Small intestine (tissue), 7 donors: ENCODE results near the gene CPOX. TPM values are rescaled to one million over a fixed set of nuclear protein-coding genes. Genes with fewer than 3 reads are reported as not detected.

Experiments used
- DNase-seq, 2 donors: peaks; one replicate each; pipeline versions ENCODE4 v3.0.0 to v3.0.0-alpha.2; 2013
- FAIRE-seq: peaks from 2 replicates; lab custom pipeline; 2012; peaks lifted over from hg19 to GRCh38; lab: Jason Lieb, UNC
- H3K27ac ChIP-seq, 3 donors: one replicate each; pipeline ENCODE4 v1.5.1; 2013; ENCODE audit warnings: low read length in 2 of 3, mild to moderate bottlenecking in 2 of 3, control low read depth in 1 of 3, inconsistent platforms in 1 of 3, low read depth in 1 of 3, moderate library complexity in 1 of 3
- H3K27me3 ChIP-seq, 3 donors: one replicate each; pipeline ENCODE4 v1.6.1; 2013; ENCODE audit warnings: low read length in 3 of 3, inconsistent platforms in 1 of 3; ENCODE audit not compliant: control insufficient read depth in 3 of 3, insufficient read depth in 3 of 3
- H3K36me3 ChIP-seq, 3 donors: one replicate each; pipeline ENCODE4 v1.6.1; 2013; ENCODE audit warnings: low read length in 3 of 3, inconsistent platforms in 1 of 3, low read depth in 1 of 3, mild to moderate bottlenecking in 1 of 3, moderate library complexity in 1 of 3; ENCODE audit not compliant: control insufficient read depth in 3 of 3, insufficient read depth in 2 of 3
- H3K4me1 ChIP-seq, 3 donors: one replicate each; pipeline ENCODE4 v1.6.1; 2013; ENCODE audit warnings: low read length in 2 of 3, inconsistent platforms in 1 of 3, low read depth in 1 of 3, mild to moderate bottlenecking in 1 of 3, moderate library complexity in 1 of 3; ENCODE audit not compliant: control insufficient read depth in 3 of 3, insufficient read depth in 2 of 3
- H3K4me3 ChIP-seq, 3 donors: one replicate each; pipeline ENCODE4 v1.5.1; 2013; ENCODE audit warnings: low read length in 3 of 3, control low read depth in 1 of 3, inconsistent platforms in 1 of 3, low read depth in 1 of 3, mild to moderate bottlenecking in 1 of 3, moderate library complexity in 1 of 3
- H3K9me3 ChIP-seq, 2 donors: one replicate each; pipeline ENCODE4 v1.6.1; 2013; ENCODE audit warnings: low read depth in 1 of 2, low read length in 1 of 2; ENCODE audit not compliant: control insufficient read depth in 2 of 2, insufficient read depth in 1 of 2
- WGBS, 3 donors: extraction: QIAGEN DNeasy Blood & Tissue Kit; methylation state at CpG; one replicate each; pipeline ENCODE4 v1.1.7; 2013; 5-methylcytosine and 5-hydroxymethylcytosine counted together
- polyA plus RNA-seq, 4 donors: library from polyadenylated mRNA; stranded (reverse) in 3 of 4; unstranded in 1 of 4; fragments of 200-250 nt in 3 of 4; fragments of 120-200 nt in 1 of 4; gene quantifications; one replicate each; pipeline versions ENCODE4 v1.2.1 to v1.2.3, GENCODE V29; 2013
- donor health status: healthy with polysubstance abuse.
- donor health status: control.
- donor health status: control.
- donor health status: Bipolar disorder and iron deficiency.
- donor health status: healthy.

The CPOX gene
- polyA plus RNA-seq, 4 donors, result 13.4 to 28.8 (median 21.2) TPM

GRCh38 chr3:98623572-98624280 is 30.3 kb upstream of the CPOX start:
- no peaks in the 10 kb centered on the region for H3K4me1 ChIP-seq
- no peaks in the 10 kb centered on the region for H3K36me3 ChIP-seq
- H3K27me3 ChIP-seq, result no peaks in the 10 kb centered on the region
- WGBS, 3 donors, result 87 to 94% (median 90%) methylated on average over 3 of the region's 3 CpGs
- no peak overlapping the region for H3K4me3 ChIP-seq
- no peak overlapping the region for H3K27ac ChIP-seq
- FAIRE-seq, result no peak
- no peak for DNase-seq
- no peaks in the 10 kb centered on the region for H3K9me3 ChIP-seq

DNA sequence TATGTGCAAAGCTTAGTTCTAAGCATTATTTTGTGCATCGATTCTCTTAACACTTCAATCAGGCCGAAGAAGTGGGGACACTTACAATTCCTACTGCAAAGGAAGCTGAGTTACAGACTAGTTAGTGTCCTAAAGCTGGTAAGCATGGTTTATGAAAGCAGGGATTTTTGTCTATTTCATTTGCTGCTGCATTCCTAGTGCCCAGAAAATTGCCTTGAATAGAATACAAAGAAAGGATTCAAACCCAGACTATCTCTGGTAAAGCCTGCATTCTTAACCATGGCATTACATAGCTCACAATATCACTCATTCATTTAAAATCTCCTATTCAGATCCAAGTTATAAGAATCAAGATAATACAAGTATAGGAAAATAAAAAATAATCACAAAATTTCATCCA is 24.4 kb upstream of the CPOX start:
- no peaks in the 10 kb centered on the region for H3K27me3 ChIP-seq
- no peak overlapping the region for H3K27ac ChIP-seq
- 90 to 95% (median 94%) methylated on average over 2 of the region's 2 CpGs for WGBS, 3 donors
- H3K9me3 ChIP-seq, result no peaks in the 10 kb centered on the region
- no peak overlapping the region for H3K4me3 ChIP-seq
- H3K4me1 ChIP-seq, result no peaks in the 10 kb centered on the region
- no peak for FAIRE-seq
- H3K36me3 ChIP-seq, result no peaks in the 10 kb centered on the region
- no peak for DNase-seq

DNA sequence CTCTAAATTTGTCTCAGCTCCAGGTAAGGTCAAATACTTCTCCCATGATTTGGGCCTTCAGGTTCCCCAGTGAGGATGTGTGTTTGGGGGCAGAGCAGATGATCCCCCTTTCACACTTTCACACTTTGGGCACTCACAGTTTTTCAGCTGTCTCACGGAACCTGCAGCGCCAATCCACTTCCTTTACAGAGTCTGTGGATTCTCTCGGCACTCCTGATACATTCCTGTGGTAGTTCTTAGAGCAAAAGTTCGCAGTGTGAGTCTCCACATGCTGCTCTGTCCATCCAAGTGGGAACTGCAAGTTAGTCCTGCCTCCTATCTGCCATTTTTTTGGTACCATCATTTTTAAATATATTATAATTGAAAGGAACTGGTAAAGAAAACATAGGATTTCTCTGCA is 20.2 kb upstream of the CPOX start:
- H3K4me3 ChIP-seq, result no peak overlapping the region
- no peaks in the 10 kb centered on the region for H3K4me1 ChIP-seq
- H3K9me3 ChIP-seq, result peaks cover 0 to 4% of the 10 kb centered on the region in 2 donors
- DNase-seq (no peak), FAIRE-seq (no peak)
- no peaks in the 10 kb centered on the region for H3K36me3 ChIP-seq
- no peak overlapping the region for H3K27ac ChIP-seq
- H3K27me3 ChIP-seq, result no peaks in the 10 kb centered on the region
- 85 to 88% (median 87%) methylated on average over 4 of the region's 4 CpGs for WGBS, 3 donors

DNA sequence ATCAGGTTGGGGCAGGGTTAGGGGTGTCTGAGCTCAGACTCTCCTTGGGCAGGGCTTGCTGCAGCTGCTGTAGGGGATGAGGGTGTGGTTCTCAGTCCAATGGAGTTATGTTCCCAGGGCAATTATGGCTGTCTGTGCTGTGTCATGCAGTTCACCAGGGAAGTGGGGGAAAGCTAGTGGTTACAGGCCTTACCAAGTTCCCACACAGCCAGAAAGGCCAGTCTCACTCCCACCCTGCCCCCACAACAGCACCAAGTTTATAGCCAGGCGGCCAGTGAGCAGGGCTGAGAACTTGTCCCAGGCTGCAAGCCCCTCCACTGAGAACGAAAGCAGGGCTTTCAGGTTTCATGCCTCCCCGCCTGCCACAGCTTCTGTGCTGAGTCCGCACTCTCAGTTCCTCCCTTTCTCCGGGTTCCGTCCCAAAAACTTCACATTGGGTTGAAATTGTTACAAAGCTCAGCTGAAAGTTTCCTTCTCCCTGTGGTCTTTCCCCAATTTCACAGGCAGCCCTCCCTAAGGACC is 19.6 kb upstream of the CPOX start:
- FAIRE-seq (no peak), DNase-seq (no peak)
- Histone ChIP-seq H3K36me3 (no peaks in the 10 kb centered on the region), H3K4me3 (no peak overlapping the region), H3K27ac (no peak overlapping the region), H3K9me3 (peaks cover 0 to 4% of the 10 kb centered on the region in 2 donors), H3K27me3 (no peaks in the 10 kb centered on the region), H3K4me1 (no peaks in the 10 kb centered on the region)
- 80 to 95% (median 95%) methylated on average over 6 of the region's 6 CpGs for WGBS, 3 donors

DNA sequence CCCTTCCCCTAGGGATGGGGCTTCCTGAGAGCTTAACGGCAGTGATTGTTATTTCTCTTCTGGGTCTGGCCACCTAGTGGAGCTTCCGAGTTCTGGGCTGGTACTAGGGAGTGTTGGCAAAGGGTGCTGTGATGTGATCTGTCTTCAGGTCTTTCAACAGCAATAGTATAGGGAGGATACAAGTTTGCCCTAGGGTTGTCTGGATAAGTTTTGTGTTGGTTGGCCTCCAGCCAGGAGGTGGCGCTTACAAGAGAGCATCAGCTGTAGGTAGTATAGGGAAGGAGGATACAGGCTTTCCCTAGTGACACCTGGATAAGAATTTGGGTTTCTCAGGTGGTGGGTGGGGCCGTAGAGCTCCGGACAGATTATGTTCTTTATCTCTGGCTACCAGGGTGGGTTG is 19.2 kb upstream of the CPOX start:
- Histone ChIP-seq H3K27ac (no peak overlapping the region), H3K9me3 (peaks cover 0 to 4% of the 10 kb centered on the region in 2 donors), H3K4me3 (no peak overlapping the region), H3K4me1 (no peaks in the 10 kb centered on the region), H3K27me3 (no peaks in the 10 kb centered on the region), H3K36me3 (no peaks in the 10 kb centered on the region)
- FAIRE-seq (no peak), DNase-seq (peak in 1 of 2 donors; percentile 19)
- WGBS, 3 donors, result 58 to 86% (median 79%) methylated on average over 5 of the region's 5 CpGs

- Histone ChIP-seq H3K27ac (no peak overlapping the region), H3K4me1 (no peaks in the 10 kb centered on the region), H3K4me3 (no peak overlapping the region), H3K27me3 (no peaks in the 10 kb centered on the region), H3K9me3 (peaks cover 0 to 7% of the 10 kb centered on the region in 2 donors), H3K36me3 (no peaks in the 10 kb centered on the region)
- 63 to 97% (median 66%) methylated on average over 2 of the region's 2 CpGs for WGBS, 3 donors
- DNase-seq, result no peak
- FAIRE-seq, result no peak
These were observed 14.6 kb upstream of the CPOX start for GRCh38 chr3:98608029-98608428.

- DNase-seq, result no peak
- H3K27ac ChIP-seq, result no peak overlapping the region
- no peak for FAIRE-seq
- H3K9me3 ChIP-seq, result peaks cover 0 to 3% of the 10 kb centered on the region in 2 donors
- no peak overlapping the region for H3K4me3 ChIP-seq
- no peaks in the 10 kb centered on the region for H3K4me1 ChIP-seq
- H3K27me3 ChIP-seq, result no peaks in the 10 kb centered on the region
- no peaks in the 10 kb centered on the region for H3K36me3 ChIP-seq
These were observed 10.2 kb upstream of the CPOX start for GRCh38 chr3:98603580-98603979.

DNA sequence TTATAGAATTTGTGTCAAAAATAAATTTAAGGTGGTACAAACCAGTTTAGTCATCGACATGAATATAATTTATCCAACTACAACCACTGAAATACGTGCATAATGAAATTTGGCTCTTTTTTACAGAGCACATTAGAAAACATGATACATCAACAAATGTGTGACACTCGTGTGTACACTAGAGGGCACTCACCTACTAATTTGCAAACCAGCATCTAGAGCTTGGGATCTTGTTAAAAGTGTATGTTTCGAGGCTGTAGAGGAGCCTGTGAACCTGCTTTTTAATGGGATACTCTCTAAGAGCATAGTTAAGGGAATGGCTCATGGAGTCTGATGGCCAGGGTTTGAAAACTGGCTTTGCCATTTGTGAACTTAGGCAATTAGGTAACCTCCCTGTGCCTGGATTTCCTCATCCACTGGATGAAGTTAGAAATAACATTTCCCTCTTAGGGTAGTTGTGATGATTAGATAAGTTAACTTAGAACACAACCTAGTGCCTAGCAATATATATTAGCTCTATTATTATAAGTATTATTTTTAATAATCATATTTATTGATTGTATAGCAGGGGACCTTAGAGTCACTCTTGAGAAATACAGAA is 8.8 kb upstream of the CPOX start:
- DNase-seq, result peak; percentile 56 to 57
- Histone ChIP-seq H3K27ac (no peak overlapping the region), H3K4me3 (no peak overlapping the region), H3K36me3 (no peaks in the 10 kb centered on the region), H3K27me3 (no peaks in the 10 kb centered on the region), H3K4me1 (no peaks in the 10 kb centered on the region), H3K9me3 (peaks cover 0 to 3% of the 10 kb centered on the region in 2 donors)
- FAIRE-seq, result no peak
- 7 to 8% (median 7%) methylated on average over 4 of the region's 4 CpGs for WGBS, 3 donors
